GM13977 (cell line): ENCODE results near the gene NOTCH2.
"Not testable (repeated sequence)": the region's sequence is repeated elsewhere in the genome, so short reads cannot be mapped to it uniquely, and the experiment has no call there.

Source experiments
- DNase-seq: peaks from one replicate; pipeline ENCODE4 v3.0.0; 2012; ENCODE audit warnings: low spot score
- in situ Hi-C: fragments of 300-500 bp; cut with MboI; formaldehyde crosslinking; loops from one replicate; pipeline ENCODE4 v1.12.0; 2022; ENCODE audit warnings: low sequenced_read_pairs, low pct_unique_long_range_greater_than_20kb, mixed read lengths, inconsistent platforms; ENCODE audit not compliant: unreplicated experiment

The NOTCH2 gene

DNA sequence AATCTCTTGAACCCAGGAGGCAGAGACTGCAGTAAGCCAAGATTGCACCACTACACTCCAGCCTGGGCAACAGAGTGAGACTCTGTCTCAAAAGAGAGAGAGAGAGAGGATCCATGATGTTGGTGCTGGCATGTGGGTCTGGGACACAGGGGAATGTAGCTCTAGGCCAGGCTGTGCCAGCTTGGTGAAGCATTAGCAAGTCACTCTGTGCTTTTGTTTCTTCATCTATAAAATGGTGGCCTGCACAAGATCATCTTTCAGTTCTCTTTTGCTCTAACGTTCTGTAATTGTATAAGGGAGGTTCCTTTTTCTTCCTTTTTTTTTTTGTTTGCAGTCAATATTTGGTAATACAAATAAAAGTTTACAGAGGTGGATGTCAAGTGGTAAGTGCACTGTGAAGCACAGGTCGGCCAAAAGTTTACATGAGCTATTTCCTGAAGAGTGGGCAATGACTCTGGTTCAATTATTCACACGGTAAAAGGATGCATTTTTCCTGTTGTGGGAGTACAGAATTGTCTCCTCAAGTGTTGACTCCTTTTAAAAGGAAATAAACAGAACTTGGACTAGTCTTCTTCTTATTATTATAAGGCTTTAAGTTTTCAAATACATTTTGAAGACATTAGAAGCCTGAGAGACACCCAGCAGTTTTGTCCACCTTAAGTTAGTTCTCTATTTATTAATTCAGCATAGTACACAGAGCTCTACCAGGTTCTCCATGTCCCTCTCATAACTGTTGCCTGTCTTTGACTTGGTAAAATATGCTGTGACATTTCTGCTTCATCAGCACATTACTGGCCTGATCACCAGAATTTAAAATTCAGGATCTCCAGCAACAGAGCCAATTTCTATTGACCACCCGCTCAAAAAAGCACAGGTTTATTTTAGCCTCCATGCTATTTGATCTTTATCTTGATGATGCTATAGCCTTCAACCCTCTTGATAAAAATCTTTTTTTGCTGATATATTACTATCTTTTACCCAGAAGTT is 23.1 kb upstream of the NOTCH2 start:
- in situ Hi-C loops, DNase-seq: not testable (repeated sequence)

DNA sequence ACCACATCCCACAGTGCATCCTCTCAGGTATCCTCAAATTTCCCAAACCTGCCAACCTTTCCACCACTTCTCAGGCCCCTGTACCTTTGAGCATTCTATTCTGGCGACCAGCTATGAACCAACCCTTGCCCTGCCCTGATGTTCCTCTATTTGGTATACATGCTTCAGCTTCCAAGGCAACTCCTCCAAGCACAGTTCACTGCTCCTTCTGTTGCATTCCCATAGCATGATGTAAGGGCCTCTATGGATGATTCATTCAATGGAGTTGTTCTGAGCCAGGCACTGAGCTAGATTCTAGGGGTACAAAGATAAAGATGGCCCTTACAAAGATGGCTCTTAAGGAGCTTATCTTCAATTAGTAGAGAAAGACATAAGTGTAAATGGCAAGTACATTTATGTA is 21.4 kb upstream of the NOTCH2 start:
- in situ Hi-C loops, DNase-seq: not testable (repeated sequence)

DNA sequence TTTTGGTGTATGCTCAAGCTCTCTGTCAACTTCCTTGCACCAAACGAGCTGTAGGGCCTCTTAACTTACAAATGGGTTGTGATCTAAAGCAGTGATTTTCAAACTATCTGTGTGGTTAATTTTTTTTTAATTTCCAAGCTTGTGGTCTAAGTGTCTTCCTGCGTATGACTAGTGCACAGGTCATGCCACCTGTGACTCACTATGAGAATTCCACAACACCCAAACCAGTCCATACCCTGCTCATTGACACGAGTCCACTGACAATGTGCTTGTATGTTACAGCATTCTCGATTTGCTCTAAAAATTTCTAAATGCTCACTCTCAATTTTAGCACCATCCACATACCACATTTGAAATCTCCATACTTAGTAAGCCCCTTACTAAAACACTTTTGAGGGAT is 18.5 kb upstream of the NOTCH2 start:
- in situ Hi-C loops, DNase-seq: not testable (repeated sequence)

DNA sequence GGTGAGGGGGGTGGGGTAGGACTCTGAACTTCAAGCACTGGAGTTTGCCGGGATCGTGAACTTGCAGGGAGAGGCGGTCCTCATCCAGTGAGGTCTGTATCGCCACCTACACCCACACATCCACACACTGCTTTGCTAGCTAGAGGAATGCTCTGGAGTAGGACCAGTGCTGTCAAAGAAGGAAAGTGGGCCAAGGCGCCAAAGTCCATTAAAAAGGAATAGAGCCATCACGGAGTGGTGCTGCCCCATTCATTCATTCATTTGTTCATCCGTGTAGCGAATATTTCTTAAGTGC is 405 bp upstream of the NOTCH2 start:
- DNase-seq, in situ Hi-C loops: not testable (repeated sequence)

DNA sequence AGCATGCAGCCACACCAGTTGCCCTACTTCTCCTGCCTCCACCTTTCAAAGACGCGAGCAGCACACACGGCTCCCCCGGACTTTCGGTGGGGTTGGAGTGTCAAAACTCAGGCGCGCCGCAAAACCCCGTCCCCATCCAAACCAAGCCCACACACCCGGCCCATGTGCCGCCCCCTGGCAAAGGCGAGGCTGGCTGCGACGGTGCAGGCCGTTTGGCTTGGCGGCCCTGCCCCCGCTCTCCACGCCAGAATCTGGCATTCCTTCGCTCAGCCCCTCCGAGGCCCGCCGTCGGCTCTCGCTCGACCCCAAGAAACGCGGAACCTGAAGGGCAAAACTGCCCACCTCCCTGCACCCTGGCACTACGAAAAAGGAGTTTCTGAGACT is 787 bp downstream of the NOTCH2 start:
- in situ Hi-C loops, DNase-seq: not testable (repeated sequence)

DNA sequence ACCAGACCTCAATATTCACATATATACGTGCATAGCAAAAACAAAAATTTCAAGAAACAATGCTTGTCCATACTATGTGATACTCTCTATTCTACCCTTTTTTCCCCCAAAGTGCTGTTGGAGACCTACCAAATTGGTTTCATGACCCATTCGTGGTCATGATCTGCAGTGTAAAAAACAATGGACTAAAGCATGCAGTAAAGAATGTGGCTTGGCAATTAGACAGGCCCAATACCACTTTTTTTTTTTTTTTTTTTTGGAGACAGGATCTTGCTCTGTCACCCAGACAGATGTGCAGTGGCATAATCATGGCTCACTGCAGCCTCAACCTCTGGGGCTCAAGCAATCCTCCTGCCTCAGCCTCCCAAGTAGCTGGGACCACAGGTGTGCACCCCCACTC is 21.3 kb downstream of the NOTCH2 start:
- not testable (repeated sequence) for DNase-seq

DNA sequence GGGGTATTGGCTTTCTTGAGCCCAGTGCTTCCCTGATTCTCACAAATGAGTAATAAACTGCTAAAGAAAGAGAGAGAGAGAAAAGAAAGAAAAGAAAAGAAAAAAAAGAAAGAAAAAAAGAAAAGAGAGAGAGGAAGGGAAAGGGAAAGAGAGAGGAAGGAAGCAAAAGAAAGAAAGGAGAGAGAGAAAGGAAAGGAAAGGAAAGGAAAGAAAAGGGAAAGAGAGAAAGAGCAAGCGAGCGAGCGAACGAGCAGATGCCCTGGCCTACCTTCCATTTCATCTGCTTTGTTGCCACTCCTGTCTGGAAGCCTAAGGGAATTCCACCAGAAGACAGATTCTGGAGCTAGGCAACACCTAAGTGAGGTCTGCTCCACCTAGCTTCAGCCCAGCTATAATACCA is 27.7 kb downstream of the NOTCH2 start:
- in situ Hi-C loops, DNase-seq: not testable (repeated sequence)

More for the DNA sequence above, 21.3 kb downstream of the NOTCH2 start:
- in situ Hi-C loops, result not testable (repeated sequence)

DNA sequence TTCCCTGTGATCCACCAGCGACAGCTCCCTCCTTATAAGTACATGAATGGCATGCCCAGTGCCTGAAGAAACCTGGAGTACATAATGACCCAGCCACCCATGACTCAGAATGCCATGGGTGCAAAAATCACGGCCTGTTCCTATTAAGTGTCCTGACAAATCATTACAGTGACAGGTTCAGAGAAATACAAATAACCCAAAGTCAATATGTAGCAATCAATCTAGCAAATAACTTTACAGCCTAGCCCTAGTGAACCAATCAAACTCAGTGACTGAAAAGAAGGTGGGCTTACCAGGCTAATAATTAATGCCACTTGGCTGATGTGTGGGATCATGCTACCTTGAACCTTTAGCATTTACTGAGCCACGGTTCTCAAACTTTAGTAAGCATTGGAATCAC is 37.2 kb downstream of the NOTCH2 start:
- in situ Hi-C loops, DNase-seq: not testable (repeated sequence)

DNA sequence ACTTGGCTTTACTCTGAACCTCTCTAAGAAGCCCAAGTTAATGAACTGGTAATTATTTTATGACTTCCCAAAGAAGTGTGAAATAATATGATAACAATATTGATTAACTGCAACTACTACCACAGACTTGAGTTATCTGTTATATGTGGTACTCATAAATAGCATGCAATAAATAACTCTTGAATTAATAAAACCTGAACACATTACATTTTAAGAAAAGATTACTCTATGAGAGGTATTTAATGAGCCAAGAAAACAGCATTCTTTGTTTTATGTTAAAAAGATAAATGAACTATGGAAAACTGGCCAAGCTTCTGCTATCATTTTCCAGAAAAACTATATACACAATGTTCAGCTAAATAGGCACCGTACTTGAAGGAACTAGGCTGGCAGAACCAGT is 45.7 kb downstream of the NOTCH2 start:
- DNase-seq, in situ Hi-C loops: not testable (repeated sequence)

DNA sequence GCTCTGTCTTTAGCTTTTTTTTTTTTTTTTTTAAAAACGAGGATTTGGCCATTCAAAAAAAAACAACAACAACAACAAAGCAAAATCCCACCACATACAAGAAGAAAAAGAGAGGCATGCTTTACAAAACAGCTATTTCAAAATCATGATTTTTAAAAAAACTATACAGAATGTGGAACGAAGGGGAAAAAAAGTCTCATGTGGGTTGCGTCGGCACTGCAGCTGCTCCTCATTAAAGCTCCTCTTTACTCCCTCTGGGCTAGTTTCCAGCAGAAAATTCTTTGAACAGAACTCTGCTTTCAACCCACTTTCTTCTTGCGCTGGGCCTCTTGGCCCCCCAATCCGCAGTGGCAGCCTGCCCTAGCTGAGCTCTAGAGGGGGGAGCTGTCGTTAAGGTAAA is 54.5 kb downstream of the NOTCH2 start:
- in situ Hi-C loops, DNase-seq: not testable (repeated sequence)

DNA sequence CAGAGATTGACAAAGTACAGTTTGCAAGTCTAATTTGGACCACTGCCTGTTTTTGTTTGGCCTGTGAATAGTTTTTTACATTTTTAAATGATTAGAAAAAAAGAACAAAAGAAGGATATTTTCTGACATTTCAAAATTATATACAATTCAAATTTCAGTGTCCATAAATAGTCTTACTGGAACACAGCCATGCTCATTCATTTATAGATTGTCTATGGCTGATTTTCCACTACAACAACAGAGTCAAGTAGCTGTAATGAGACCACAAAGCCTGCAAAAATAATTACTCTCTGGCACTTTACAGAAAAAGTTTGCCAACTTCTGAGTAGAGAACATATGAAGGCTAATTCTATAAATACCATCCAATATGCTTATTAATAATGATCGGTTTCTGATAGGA is 61.1 kb downstream of the NOTCH2 start:
- in situ Hi-C loops, DNase-seq: not testable (repeated sequence)

DNA sequence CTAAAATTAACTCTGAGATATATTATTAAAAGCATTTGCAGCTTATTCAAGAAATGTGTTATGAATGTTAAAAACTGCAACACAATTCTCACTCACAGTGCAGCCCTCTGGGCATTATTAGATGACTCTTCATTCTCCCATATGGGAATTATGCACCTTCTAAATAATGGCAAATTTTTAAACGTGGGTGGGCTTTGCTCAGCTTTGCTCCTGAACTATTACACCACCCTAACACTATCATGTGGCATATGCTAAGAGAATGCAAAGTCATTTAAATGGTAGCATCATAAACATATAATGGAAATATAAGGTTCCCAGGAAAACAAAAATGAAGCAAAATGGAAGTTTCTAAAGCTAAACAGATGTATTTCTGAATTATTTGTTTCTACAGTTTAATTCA is 61.6 kb downstream of the NOTCH2 start:
- DNase-seq, in situ Hi-C loops: not testable (repeated sequence)

DNA sequence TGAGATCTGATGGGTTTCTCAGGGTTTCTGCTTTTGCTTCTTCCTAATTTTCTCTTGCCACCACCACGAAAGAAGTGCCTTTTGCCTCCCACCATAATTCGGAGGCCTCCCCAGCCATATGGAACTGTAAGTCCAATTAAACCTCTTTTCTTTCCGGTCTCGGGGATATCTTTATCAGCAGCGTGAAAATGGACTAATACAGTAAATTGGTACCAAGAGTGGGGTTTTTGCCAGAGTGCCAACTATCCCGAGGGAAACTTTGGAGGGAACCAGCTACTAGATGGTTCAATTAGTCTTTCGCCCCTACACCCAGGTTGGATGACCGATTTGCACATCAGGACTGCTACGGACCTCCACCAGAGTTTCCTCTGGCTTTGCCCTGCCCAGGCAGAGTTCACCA is 68.4 kb downstream of the NOTCH2 start:
- in situ Hi-C loops, DNase-seq: not testable (repeated sequence)

DNA sequence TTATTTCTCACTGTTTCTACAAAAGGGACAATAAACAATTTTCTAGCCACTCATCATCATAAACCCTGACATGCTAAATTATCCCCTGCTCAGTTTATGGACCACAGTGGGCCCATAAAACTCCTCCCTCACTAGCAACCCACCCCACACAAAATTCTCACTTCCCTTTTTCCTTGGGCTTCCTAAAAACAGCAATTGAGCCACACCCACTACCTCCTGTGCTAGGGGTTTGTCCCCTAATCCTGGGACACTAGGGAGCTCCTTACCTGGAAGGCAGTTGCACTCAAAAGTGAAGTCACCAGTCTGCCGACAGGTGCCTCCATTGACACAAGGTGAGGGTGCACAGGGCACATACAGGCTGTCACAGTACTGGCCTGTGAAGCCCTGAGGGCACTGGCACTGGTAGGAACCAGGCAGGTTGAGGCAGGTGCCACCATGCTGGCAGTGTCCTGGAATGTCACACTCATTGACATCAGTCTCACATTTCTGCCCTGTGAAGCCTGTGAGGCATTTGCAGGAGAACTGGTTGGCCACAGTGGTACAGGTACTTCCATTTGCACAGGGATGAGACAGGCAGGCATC is 72.6 kb downstream of the NOTCH2 start:
- in situ Hi-C loops, DNase-seq: not testable (repeated sequence)

DNA sequence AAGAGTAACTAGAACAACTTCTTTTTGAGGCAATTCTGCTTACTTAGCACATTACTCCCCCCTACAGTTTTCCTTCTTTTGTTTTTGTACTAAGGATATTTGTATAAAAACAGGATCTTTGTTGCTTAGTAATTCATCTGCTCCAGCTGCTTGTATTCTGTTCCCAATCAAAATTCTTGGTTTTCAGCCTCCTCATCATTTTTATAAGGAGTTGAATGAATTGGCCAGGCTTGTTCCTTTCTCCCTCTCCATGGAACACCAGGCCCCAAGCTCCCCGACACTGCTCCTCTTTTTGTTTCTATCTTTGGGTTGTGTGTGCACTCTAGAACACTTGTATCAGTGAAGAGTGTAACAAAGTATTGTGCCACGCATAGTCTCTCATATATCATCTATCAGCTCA is 73.5 kb downstream of the NOTCH2 start:
- DNase-seq, in situ Hi-C loops: not testable (repeated sequence)
